Iris pigment epithelial cell (primary cell): Measurements from ENCODE around the gene MAML2.

Source experiments
- DNase-seq: peaks from one replicate; pipeline ENCODE4 v3.0.0-alpha.2; 2011; ENCODE audit warnings: low read depth

The MAML2 gene

GRCh38 chr11:96125400-96125799 lies 217.6 kb downstream of the MAML2 start:
- DNase-seq, result no peak

GRCh38 chr11:96124155-96124554 lies 218.8 kb downstream of the MAML2 start:
- DNase-seq, result no peak

DNA sequence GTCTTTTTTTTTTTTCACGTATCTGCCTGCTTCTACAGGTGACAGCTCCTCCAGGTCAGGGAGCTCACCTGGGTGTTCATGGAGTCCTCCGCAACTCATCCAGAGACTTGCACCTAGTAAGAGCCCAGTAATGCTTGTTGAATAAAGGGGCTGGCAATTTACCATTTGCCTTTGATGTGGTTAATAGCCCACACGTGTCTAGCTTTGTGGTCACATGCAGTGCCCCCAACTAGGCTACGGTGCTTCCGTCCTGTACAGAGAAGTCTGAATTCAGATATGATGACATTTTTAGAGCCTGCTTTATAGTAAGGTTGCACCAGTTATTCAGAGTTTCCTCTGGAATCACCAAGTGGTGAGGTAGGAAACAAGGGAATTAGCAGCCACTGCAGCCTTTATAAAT lies 219.7 kb downstream of the MAML2 start:
- DNase-seq, result no peak

- peak; percentile 56 for DNase-seq
Observed at GRCh38 chr11:96122601-96123074, 220.4 kb downstream of the MAML2 start.

DNA sequence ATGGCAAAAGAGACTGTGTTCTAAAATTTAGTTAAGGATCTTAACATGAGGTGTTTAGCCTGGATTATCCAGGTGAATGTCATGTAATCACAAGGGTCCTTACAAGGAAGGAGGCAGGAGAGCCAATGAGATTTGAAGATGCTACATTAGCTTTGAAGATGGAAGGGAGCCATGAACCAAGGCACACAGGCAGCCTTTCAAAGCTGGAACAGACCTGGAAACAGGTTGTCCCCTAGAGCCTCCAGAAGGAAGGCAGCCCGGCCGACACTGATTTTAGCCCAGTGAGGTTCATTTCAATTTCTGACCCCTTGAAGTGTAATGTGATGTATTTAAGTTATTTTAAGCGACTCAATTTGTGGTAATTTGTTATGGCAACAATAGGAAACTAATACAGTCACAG lies 223.8 kb downstream of the MAML2 start:
- no peak for DNase-seq

GRCh38 chr11:96116376-96116775 lies 226.6 kb downstream of the MAML2 start:
- DNase-seq, result no peak

DNA sequence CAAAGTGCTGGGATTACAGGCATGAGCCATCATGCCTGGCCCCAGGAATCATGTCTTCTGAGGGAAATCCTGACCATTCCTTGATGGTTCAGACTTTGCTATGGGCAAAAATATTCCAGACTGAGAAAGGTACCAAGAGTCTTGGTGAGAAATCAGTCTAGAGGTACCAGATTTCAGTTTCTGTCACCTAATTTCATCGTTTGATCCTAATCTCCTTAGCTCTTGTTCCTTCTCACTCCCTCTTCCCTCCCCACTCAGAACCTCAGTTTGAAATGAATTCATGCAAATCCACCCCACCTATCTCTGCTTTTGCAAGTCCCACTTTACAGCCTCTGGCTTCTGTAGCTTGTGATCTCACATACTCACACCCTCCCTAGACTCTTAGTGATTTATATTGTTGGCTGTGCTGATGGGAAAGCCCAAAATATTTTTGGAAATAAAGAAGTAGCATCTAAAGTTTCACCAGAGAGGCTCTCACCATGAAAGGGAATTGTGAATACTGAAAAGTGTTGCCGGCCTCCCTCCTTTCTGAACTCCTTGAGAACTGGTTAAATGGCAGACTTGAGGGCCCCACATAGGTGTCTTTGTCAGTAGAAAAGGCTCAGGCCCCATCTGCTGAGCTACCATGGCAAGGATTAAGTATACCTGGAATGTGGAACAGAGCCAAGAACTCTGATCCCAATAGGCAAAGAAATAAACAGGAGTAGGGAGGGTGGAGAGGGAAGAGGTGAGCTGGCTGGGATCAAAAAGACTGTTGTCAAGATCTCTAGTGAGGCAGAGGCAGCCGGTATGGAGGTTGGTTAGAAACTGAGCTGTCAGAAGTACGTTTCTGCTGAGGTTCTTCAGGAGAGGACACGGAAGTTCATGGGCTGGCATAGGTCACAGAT lies 228.6 kb downstream of the MAML2 start:
- DNase-seq, result no peak

DNA sequence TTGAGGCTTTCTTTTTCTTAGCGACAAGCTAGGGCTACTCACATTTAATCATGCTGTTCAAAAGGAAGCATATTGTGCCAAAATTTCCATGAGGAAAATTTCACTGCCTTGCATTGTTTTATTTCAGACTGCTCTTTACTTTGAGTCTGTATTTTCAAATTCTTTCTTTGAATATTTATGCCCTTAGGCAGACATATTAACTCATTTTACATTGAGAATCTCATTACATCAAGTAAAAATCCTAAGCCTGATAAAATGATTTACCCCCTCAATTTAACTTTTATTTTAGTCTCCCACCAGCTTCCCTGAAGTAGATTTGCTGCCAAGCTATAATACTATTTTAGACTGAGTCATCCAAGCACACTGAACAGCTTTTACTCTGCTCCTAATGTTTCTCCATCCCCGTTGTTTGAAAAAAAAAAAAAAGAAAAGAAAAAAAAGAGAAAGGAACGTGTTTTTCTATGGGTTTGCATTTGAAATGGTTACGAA lies 229.8 kb downstream of the MAML2 start:
- peak; percentile 70 for DNase-seq

DNA sequence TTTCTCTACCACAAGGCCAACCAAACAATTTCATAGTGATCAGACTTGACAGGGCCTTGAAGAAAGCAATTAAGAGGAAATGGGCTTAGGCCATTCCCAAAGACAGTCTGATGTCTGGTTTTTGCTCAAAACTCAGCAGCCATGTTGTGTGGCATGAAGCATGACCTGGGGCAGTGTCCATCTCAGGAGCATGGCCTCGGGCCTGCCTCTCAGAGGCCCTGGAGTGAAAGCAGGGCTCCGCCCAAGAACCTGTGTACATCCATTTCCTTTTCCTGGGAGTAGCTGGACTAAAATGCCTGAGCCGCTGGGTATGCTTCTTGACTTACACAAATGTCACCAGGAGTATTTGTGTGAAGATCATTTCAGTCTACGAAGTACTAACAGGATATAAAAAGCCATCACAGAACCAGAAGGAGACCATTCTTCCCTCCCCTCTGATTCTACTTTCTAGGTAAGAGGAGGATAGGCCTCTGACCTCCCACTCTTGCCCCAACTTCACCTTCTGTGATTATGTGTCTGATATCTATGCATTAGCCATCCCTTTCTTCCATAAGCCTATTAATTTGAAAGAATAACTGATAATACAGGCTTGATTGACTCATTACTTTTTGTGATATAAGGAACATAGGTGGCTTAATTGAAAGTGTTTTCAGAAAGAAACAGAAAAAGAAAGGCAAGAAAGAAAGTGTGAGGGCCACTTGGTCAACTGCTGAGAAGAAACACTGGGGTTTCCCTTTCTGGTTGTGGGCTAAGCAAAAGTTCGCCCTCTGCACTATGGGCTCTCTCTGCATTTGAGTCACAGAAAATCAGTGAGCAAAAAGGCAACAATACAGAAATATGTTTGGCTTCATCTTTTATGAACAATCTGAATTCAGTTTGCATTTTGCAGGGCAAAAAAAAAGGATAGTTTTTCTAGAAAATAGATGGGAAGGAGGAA lies 230.5 kb downstream of the MAML2 start:
- DNase-seq, result peak; percentile 56

- no peak for DNase-seq
Observed at GRCh38 chr11:96111308-96111707, 231.7 kb downstream of the MAML2 start.

DNA sequence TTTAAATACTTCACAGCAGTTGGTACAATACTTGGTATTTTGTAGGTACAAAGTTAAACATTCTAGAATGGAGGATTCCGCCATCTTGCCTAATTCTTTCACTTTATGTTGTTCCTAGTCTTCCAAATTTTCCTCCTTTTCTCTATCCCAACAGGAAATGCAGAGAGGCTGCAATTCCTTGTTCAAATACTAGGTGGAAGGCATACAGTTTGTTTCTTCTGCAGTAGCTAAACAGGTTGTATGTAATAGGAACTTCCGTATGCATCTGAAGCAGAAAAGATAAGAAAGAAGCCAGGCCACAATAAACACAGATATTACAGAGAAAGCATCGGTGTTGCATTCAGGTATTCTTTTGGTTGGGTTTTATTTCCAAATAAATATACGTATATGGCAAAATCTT lies 232.7 kb downstream of the MAML2 start:
- no peak for DNase-seq

DNA sequence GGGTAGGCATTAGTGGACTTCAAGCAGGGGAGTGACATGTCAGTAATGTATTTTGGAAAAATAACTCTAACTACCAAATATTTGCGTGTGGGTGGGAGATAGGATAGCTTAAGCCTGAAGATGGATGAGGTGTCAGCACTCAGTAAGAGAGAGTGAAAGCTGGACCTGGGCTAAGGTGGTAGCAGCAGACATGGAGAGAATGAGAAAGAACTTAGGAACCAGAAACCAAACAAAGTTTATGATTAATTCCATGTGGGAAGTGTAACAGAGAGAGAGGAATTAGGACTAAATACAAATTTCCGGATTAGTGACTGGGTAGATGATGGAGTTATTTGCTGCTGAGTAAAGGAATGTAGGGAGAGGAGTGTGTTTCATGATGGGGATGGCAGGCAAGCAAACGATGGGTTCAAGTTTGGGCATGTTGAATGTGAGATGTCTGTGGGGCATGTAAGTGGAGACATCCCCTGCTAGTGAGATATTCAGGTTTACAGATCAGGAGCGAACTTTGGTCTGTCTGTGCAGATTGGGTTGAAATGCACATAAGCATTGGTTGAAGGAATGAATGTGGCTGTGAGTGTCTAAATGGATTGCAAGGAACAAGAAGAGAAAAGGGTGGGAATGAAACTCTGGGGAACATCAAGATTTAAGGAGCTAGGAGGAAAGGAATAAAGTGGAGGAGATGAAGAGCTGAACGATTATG lies 233.5 kb downstream of the MAML2 start:
- no peak for DNase-seq

DNA sequence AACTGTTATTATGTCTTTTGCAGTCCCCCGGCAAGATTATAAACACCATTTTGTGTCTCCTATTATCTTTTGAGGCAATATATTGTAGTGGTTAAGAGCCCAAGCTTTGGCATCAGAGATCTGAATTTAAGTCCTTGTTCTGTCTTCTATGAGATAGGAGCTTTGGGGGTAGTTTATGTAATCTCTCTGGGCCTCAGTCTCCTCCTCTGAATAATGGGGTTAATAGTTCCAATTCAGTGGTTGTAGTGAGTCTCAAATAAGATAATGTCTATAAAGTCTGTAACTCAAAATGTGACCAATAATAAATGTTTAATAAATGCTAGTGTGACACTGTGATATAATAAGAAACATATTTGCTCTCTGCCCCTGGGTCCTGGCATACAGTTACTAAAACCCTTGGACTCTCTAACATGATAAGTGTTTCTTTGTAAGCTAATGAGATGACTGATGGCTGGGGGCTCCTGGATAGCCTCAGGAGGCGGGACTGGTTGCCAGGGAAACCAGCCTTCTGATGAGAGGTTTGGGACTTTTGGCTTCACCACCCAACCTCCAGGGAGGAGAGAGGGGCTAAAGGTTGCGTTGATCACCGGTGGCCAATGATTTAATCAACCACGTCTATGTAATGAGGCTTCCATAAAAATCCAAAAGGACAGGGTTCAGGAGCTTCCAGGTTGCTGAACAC lies 235.7 kb downstream of the MAML2 start:
- DNase-seq, result no peak

DNA sequence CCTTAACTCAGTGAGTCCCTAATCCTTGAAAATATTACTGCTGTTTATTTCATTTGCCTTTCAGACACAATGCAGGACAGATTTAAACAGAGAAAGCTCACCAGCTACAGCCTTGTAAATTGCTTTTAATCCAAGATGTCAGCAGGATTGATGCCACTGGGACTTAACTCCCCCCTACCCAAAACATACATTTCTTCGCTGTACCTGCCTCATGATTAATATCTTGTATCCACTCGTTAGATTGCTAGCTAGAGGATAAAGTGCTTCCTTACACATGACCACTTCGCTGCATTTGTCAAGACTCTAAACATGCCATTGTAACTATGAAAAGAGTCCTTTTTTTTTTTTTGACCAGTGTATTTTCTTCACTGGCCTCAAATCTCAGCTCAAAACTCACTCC lies 236.3 kb downstream of the MAML2 start:
- no peak for DNase-seq

DNA sequence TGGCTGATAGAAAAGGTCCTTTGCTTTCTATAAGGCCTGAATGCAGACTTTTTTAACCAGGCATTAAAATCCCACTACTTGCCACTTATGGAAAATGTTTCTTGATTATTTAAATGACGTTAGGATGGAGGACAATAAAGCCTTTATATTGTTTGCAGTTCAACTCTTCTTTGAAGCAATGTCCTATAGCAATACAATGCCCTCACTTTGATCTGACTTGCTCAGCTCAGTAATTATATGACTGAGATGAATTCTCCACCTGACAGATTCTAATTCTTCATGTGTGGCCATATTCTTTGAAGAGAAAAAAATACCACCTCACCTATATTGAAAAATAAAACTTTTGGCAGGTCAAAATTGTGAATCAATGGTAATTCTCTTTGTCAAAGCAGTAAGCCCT lies 237.1 kb downstream of the MAML2 start:
- DNase-seq, result no peak

GRCh38 chr11:96105197-96105895 lies 237.6 kb downstream of the MAML2 start:
- DNase-seq, result no peak

DNA sequence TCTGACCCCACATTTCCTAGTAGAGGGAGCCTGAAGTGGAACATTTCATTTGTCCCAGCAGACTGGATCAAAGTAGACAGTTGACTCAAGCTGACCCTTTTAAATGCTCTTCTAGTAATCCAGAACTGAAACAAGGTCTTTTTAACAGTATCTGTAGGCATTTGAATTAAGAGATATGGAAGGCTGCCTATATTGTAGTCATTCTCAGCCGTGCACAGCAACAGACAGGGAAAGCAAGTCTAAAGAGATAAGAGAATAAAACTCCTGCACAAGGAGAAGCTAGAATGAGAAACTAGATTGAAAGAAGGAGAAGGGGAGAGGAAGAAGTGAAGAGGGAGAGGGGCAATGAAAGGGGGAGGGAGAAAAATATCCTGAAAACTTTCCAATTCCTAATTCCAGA lies 238.5 kb downstream of the MAML2 start:
- no peak for DNase-seq

DNA sequence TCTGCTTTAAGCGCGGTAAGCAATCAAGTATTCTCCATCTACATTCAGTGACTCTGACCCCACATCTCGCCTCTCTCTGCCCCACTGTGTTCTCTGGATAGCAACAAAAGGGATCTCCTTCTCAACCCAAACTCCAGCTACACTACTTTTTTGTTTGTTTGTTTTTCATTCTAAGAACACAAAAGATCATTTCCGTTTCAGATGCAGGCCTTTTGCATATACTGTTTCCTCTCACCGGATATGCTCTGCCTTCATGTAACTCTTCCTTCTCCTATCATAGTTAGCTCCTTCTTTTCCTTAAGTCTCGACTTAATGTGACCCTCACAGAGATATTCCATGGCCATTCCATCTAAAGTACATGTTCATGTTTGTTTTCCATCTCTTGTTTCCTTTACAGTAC lies 239.3 kb downstream of the MAML2 start:
- no peak for DNase-seq

GRCh38 chr11:96103102-96103501 lies 239.9 kb downstream of the MAML2 start:
- no peak for DNase-seq

- DNase-seq, result peak; percentile 53
Observed at GRCh38 chr11:96102664-96103078, 240.3 kb downstream of the MAML2 start.

GRCh38 chr11:96101146-96101545 lies 241.8 kb downstream of the MAML2 start:
- DNase-seq, result no peak
